Sigmoid colon (tissue), 7 donors: ENCODE measurements around the gene SLC14A1. TPM values are rescaled to one million over a fixed set of nuclear protein-coding genes. Genes with fewer than 3 reads are reported as not detected.

Experiments used
- DNase-seq: peaks from one replicate; pipeline ENCODE4 v3.0.0-alpha.2; 2019
- H3K27ac ChIP-seq, 4 donors: fragments of 200-600 bp; sonication (generic); one replicate each; pipeline ENCODE4 v1.5.1; 2016 to 2019; ENCODE audit warnings: mild to moderate bottlenecking in 1 of 4
- H3K27me3 ChIP-seq, 3 donors: fragments of 200-600 bp; sonication (generic); one replicate each; pipeline ENCODE4 v1.5.1; 2019; ENCODE audit warnings: mild to moderate bottlenecking in 1 of 3
- H3K36me3 ChIP-seq, 4 donors: fragments of 200-600 bp; sonication (generic); one replicate each; pipeline ENCODE4 v1.5.1; 2016 to 2019
- H3K4me1 ChIP-seq, 4 donors: fragments of 200-600 bp; sonication (generic); one replicate each; pipeline ENCODE4 v1.5.1; 2017 to 2019
- H3K4me3 ChIP-seq, 4 donors: fragments of 200-600 bp; sonication (generic); one replicate each; pipeline ENCODE4 v1.5.1; 2017 to 2019; ENCODE audit warnings: mild to moderate bottlenecking in 2 of 4, moderate library complexity in 1 of 4
- H3K9me3 ChIP-seq, 4 donors: fragments of 200-600 bp in 3 of 4; sonication (generic) in 3 of 4; one replicate each; pipeline versions ENCODE4 v1.5.1 to v1.6.1; 2013 to 2019
- EP300 ChIP-seq, 4 donors: sonication (generic); formaldehyde crosslinking; IDR thresholded peaks; one replicate each; pipeline ENCODE4 v1.6.1; 2017; ENCODE audit warnings: antibody characterized with exemption in 4 of 4
- POLR2A ChIP-seq, 2 donors: fragments of 450-650 bp; IDR thresholded peaks; one replicate each; pipeline ENCODE4 v1.6.1; 2016; ENCODE audit warnings: antibody characterized with exemption in 2 of 2, mild to moderate bottlenecking in 2 of 2, moderate library complexity in 2 of 2
- POLR2AphosphoS5 ChIP-seq, 4 donors: sonication (generic); formaldehyde crosslinking; IDR thresholded peaks; one replicate each; pipeline ENCODE4 v1.6.1; 2017; ENCODE audit warnings: antibody characterized with exemption in 4 of 4
- WGBS, 2 donors: extraction: QIAGEN DNeasy Blood & Tissue Kit; methylation state at CpG; one replicate each; pipeline ENCODE4 v1.1.7; 2013; 5-methylcytosine and 5-hydroxymethylcytosine counted together
- intact Hi-C: fragments of 100-400 bp; cut with DNase I; formaldehyde crosslinking; loops from one replicate; pipeline ENCODE4 v1.15.1; 2023
- polyA plus RNA-seq, 3 donors: library from polyadenylated mRNA; stranded (reverse); fragments of 200-250 nt; gene quantifications; one replicate each; pipeline ENCODE4 v1.2.3, GENCODE V29; 2013
- small RNA-seq, 3 donors: library from RNA; depleted of rRNA; stranded (forward); fragments of <200 nt; gene quantifications; one replicate each; pipeline ENCODE3, GENCODE V24; 2016
- total RNA-seq, 4 donors: library from RNA; depleted of rRNA; stranded (reverse); fragments of >200 nt; gene quantifications; one replicate each; pipeline ENCODE4 v1.1.0, GENCODE V29; 2016
- TF ChIP-seq, protein P1 (sequence below), 4 experiments: fragments of 450-650 bp in 3 of 4; fragments of 200-600 bp in 1 of 4; IDR thresholded peaks; one replicate each; pipeline ENCODE4 v1.5.1; 2016 to 2019; ENCODE audit warnings: antibody characterized with exemption in 4 of 4, mild to moderate bottlenecking in 3 of 4, moderate library complexity in 2 of 4
- donor health status: healthy with polysubstance abuse.
- donor health status: Bipolar disorder and iron deficiency.
- donor health status: healthy.

Gene SLC14A1
- total and polyA plus RNA-seq, 7 donors = 0.69 to 14.4 (median 1.6) TPM; not detected in 2

DNA sequence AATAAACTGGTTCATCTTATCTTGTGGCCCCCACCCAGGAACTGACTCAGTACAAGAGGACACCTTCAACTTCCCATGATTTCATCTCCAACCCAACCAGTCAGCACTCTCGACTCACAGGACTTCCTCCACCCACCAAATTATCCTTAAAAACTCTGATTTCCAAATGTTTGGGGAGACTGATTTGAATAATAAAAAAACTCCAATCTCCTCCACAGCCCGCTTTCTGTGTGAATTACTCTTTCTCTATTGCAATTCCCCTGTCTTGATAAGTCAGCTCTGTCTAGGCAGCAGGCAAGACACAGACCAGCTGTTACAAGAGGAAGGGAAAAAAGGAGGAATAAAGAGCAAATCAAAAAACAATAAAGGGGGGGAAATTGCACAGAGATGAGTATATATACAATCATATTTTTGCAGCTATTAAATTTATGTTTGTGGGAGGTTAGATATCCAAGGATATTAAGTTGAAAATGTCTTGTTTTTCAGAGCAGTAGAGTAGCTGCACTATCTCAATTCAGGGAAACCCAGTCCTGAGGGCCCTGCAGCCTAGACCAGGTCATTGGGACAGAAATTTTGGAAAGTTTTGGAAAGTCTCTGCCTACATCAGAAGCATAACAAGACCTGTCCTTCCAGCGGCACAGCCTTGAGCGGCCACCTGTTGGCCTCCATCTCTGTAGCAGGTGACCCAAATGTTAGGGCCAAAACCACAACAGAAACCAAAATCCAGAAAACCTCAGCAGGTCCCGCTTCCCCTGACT lies 68.7 kb downstream of the SLC14A1 start:
- Histone ChIP-seq H3K27ac (no peak overlapping the region), H3K27me3 (no peaks in the 10 kb centered on the region), H3K36me3 (no peaks in the 10 kb centered on the region), H3K4me1 (no peaks in the 10 kb centered on the region), H3K4me3 (no peak overlapping the region), H3K9me3 (no peaks in the 10 kb centered on the region)
- intact Hi-C loops = no loop called here
- no peak for DNase-seq
- 86 to 88% methylated on average over 5 of the region's 5 CpGs for WGBS, 2 donors
- no peak for TF ChIP-seq EP300 (IDR thresholded peaks at IDR 0.05)
- TF ChIP-seq POLR2AphosphoS5 (IDR thresholded peaks at IDR 0.05) = no peak
- TF ChIP-seq, protein P1, sequence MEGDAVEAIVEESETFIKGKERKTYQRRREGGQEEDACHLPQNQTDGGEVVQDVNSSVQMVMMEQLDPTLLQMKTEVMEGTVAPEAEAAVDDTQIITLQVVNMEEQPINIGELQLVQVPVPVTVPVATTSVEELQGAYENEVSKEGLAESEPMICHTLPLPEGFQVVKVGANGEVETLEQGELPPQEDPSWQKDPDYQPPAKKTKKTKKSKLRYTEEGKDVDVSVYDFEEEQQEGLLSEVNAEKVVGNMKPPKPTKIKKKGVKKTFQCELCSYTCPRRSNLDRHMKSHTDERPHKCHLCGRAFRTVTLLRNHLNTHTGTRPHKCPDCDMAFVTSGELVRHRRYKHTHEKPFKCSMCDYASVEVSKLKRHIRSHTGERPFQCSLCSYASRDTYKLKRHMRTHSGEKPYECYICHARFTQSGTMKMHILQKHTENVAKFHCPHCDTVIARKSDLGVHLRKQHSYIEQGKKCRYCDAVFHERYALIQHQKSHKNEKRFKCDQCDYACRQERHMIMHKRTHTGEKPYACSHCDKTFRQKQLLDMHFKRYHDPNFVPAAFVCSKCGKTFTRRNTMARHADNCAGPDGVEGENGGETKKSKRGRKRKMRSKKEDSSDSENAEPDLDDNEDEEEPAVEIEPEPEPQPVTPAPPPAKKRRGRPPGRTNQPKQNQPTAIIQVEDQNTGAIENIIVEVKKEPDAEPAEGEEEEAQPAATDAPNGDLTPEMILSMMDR (IDR thresholded peaks at IDR 0.05) = no peak
- TF ChIP-seq POLR2A (IDR thresholded peaks at IDR 0.05) = no peak

DNA sequence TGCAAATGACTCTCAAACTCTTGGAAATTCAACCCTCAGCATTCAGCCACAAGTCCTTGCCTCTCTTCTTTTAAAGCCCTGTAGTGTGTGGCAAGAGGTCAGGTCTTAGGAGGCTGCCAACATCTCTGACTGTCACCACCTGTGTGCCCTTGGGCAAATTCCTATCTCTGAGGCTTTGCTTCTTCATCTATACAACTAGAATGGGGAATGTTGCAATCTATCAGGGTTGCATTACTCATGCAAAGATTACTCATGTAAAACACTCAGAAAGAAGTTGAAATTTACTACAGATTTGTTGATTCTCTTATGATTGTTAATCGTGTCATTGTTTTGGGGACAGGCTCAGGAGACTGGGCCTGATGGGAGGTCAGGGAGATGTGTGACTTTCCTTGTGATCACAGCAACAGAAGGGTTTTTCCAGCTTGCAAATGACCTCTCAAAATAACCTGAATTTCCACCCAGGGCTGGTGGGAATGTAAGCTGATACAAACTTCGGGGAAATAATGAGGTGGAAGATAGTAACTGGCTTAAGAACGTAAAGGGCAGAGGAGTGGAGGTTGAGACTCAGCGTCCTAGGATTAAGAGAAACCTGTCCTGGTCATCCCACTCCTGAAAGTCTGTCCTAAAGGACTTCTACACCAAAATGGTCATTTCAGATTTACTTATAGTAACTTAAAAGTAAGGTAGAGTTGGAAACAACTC lies 69.4 kb downstream of the SLC14A1 start:
- DNase-seq = no peak
- TF ChIP-seq EP300 (IDR thresholded peaks at IDR 0.05) (no peak), POLR2AphosphoS5 (IDR thresholded peaks at IDR 0.05) (no peak), POLR2A (IDR thresholded peaks at IDR 0.05) (no peak)
- TF ChIP-seq, protein P1 (IDR thresholded peaks at IDR 0.05) = no peak
- H3K36me3 ChIP-seq = no peaks in the 10 kb centered on the region
- whole genome bisulfite sequencing, 2 donors = 49 to 64% methylated on average over 4 of the region's 4 CpGs
- intact Hi-C loops = no loop called here
- H3K4me1 ChIP-seq = no peaks in the 10 kb centered on the region
- H3K4me3 ChIP-seq = no peak overlapping the region
- H3K27me3 ChIP-seq = no peaks in the 10 kb centered on the region
- H3K9me3 ChIP-seq = no peaks in the 10 kb centered on the region
- no peak overlapping the region for H3K27ac ChIP-seq

DNA sequence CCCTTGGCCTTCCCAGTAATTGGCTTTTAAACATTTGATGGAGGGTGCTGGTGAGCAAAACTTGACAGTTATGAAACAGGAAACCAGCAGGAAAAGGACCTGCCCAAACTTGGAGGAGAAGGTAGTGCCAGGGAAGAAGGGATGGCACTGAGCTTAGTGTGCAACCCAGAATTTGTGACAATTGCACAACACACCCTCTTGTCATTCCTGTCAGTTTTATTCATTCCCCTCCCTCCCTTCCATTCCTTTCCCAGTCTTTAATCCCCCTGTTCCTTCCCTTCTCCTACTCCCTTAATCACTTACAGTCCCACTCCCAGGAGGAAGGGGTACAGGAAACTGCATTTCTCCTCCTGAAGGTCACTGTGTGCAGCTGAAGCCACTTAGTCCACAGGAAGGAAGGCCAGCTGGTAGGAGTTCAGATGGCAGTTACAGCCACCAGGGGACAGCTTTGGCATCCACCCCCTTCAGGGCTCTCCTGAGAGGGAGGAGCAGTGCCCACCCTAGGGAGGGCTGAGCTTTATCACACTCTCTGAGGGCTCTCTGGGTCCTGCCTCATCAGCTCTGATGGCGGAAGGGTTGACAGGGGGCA lies 77.5 kb downstream of the SLC14A1 start:
- no peak for TF ChIP-seq EP300 (IDR thresholded peaks at IDR 0.05)
- TF ChIP-seq POLR2A (IDR thresholded peaks at IDR 0.05) = no peak
- TF ChIP-seq POLR2AphosphoS5 (IDR thresholded peaks at IDR 0.05) = no peak
- TF ChIP-seq, protein P1 (IDR thresholded peaks at IDR 0.05) = no peak
- Histone ChIP-seq H3K36me3 (no peaks in the 10 kb centered on the region), H3K4me3 (no peak overlapping the region), H3K9me3 (peaks cover 0 to 6% (median 0%) of the 10 kb centered on the region in 4 donors), H3K27me3 (no peaks in the 10 kb centered on the region), H3K4me1 (no peaks in the 10 kb centered on the region), H3K27ac (no peak overlapping the region)
- DNase-seq = no peak
- intact Hi-C loops = no loop called here
- WGBS, 2 donors = 90 to 95% methylated on average over 1 of the region's 1 CpG

Small RNA genes lying within 50 kb of the gene (small RNA-seq; reads per million reads assigned to genes)
- gene AC087685.1 = 0 reads per million in 3 donors

Other genes starting within 250 kb of the SLC14A1 start
- under 1 TPM in 1 of 4 donors, not detected in 3; 0.28 TPM for gene SLC14A2, start 108.7 kb upstream of the SLC14A1 start, total RNA-seq
- under 1 TPM in 1 of 3 donors, not detected in 2; 0.01 TPM for gene SLC14A2, start 108.7 kb upstream of the SLC14A1 start, polyA plus RNA-seq
- under 1 TPM in 1 of 4 donors, not detected in 3; 0.16 TPM for gene SIGLEC15, start 101.5 kb downstream of the SLC14A1 start, total RNA-seq
- under 1 TPM; 0.09 to 0.60 (median 0.46) TPM for gene SIGLEC15, start 101.5 kb downstream of the SLC14A1 start, polyA plus RNA-seq
- gene EPG5, start 243.1 kb downstream of the SLC14A1 start, total RNA-seq = 10 to 100 TPM; 17.1 to 29.1 (median 26.9) TPM
- 1 to 10 TPM; 3.7 to 6.9 (median 4.2) TPM for gene EPG5, start 243.1 kb downstream of the SLC14A1 start, polyA plus RNA-seq